ENCODE data around the gene TIE1. TPM values are rescaled to one million over a fixed set of nuclear protein-coding genes. Genes with fewer than 3 reads are reported as not detected.

Gene TIE1
- total RNA-seq, 2 donors from 2014 or later = 0.61 TPM; not detected in 1

- Mint-ChIP-seq H3K27me3 (peaks cover 24% of the 10 kb centered on the region), H3K36me3 (ENCODE audit: low read depth) (no peaks in the 10 kb centered on the region), H3K9me3 (peaks cover 6% of the 10 kb centered on the region), H3K4me1 (peaks cover 21% of the 10 kb centered on the region), H3K4me3 (peak overlapping the region; percentile 58), H3K27ac (no peak overlapping the region)
- ATAC-seq (replicated peaks) = peak; percentile 26
Observed at GRCh38 chr1:43270421-43271095, 30.2 kb upstream of the TIE1 start.

GRCh38 chr1:43271186-43272118, 29.3 kb upstream of the TIE1 start:
- Mint-ChIP-seq H3K36me3 (ENCODE audit: low read depth) (no peaks in the 10 kb centered on the region), H3K27me3 (peaks cover 24% of the 10 kb centered on the region), H3K4me3 (peak overlapping the region; percentile 58), H3K27ac (peak overlapping the region; percentile 25), H3K9me3 (peaks cover 6% of the 10 kb centered on the region), H3K4me1 (peaks cover 21% of the 10 kb centered on the region)
- peak; percentile 34 for ATAC-seq (replicated peaks)

DNA sequence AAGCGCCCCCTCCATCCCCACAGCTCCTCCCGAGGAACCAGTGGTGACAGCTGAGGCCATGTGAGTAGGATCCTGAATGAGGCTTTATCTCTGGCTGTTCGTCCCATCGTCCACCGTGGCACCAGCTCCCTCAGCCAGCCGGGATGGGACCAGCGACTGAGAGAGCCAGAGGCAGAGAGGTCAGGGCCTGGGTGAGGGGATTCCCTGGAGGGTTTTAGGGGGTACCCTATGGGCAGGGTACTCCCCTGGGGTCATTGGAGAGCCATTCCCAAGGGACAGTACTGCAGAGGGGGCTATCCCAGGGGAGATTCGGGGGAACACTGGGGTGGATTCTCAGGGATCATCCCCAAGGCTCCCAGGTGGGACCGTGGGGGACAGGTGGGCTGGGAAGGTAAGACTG, 28.6 kb upstream of the TIE1 start:
- Mint-ChIP-seq H3K36me3 (ENCODE audit: low read depth) (no peaks in the 10 kb centered on the region), H3K4me1 (peaks cover 21% of the 10 kb centered on the region), H3K4me3 (no peak overlapping the region), H3K9me3 (peaks cover 6% of the 10 kb centered on the region), H3K27me3 (peaks cover 24% of the 10 kb centered on the region), H3K27ac (no peak overlapping the region)
- ATAC-seq (replicated peaks) = no peak

DNA sequence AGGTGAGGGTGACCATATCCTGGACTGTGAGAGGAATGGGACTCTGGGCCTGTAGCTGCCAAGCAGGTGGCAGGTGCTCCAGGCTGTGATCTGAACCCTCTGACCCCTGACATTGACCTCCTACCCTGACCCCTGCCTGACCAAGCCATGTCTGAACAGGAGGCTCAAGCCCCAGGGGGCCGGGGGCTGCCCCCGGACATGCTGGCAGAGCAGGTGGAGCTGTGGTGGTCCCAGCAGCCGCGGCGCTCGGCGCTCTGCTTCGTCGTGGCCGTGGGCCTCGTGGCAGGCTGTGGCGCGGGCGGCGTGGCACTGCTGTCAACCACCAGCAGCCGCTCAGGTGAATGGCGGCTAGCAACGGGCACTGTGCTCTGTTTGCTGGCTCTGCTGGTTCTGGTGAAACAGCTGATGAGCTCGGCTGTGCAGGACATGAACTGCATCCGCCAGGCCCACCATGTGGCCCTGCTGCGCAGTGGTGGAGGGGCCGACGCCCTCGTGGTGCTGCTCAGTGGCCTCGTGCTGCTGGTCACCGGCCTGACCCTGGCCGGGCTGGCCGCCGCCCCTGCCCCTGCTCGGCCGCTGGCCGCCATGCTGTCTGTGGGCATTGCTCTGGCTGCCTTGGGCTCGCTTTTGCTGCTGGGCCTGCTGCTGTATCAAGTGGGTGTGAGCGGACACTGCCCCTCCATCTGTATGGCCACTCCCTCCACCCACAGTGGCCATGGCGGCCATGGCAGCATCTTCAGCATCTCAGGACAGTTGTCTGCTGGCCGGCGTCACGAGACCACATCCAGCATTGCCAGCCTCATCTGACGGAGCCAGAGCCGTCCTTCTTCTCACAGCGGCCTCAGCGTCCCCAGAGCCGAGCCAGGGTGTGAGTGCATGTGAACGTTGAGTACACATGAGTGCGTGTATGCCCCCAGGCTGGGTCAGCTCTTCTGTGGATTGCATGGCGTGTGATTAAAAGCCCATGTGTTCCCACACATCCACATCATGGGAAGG, 27.9 kb upstream of the TIE1 start:
- Mint-ChIP-seq H3K27ac (no peak overlapping the region), H3K9me3 (peaks cover 6% of the 10 kb centered on the region), H3K36me3 (ENCODE audit: low read depth) (no peaks in the 10 kb centered on the region), H3K27me3 (peaks cover 24% of the 10 kb centered on the region), H3K4me1 (peaks cover 21% of the 10 kb centered on the region), H3K4me3 (no peak overlapping the region)
- no peak for ATAC-seq (replicated peaks)

GRCh38 chr1:43273708-43274107, 27.1 kb upstream of the TIE1 start:
- no peak for ATAC-seq (replicated peaks)
- Mint-ChIP-seq H3K9me3 (peaks cover 6% of the 10 kb centered on the region), H3K27me3 (peaks cover 24% of the 10 kb centered on the region), H3K4me3 (no peak overlapping the region), H3K27ac (no peak overlapping the region), H3K36me3 (ENCODE audit: low read depth) (no peaks in the 10 kb centered on the region), H3K4me1 (peaks cover 21% of the 10 kb centered on the region)

DNA sequence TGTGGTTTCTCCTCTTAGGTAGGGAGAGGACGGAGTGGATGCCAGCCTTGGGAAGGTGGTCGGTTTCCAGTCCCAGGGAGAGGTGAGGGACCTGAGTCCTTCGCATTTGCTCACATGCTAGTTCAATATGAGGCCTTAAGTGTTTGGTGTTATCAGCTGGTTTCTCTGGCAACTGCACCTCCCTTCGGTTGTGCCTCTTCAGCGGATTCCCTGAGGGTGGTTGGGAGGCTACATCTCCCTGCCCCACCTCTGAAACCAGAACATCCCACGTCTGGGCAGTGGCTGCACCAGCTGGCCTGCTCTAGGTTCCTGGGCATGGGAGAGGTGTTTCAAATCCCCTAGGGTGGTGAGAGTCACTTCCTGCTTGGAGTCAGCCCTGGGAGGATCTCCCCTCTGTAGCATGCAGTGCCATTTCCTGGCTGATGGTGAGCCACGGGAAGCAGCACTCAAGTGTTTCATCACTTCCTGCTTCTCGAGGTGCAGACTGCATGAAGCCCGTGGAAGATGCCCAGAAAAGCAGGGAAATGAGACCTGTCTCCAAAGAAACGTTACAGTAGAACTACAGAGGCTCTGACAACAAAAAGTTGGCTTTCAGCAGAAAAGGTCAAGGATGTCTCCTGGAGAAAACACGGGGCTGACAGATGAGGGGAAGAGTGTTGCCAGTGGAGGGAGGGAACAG, 26.5 kb upstream of the TIE1 start:
- peaks cover 21% of the 10 kb centered on the region for H3K4me1 Mint-ChIP-seq

GRCh38 chr1:43274804-43275180, 26.0 kb upstream of the TIE1 start:
- H3K36me3 Mint-ChIP-seq (ENCODE audit: low read depth) = no peaks in the 10 kb centered on the region
- H3K9me3 Mint-ChIP-seq = peaks cover 6% of the 10 kb centered on the region
- peaks cover 21% of the 10 kb centered on the region for H3K4me1 Mint-ChIP-seq
- no peak for ATAC-seq (replicated peaks)
- peak overlapping the region; percentile 73 for H3K4me3 Mint-ChIP-seq
- H3K27me3 Mint-ChIP-seq = peaks cover 20% of the 10 kb centered on the region
- peak overlapping the region; percentile 93 for H3K27ac Mint-ChIP-seq

More for the DNA sequence above, 26.5 kb upstream of the TIE1 start:
- peak overlapping the region; percentile 93 for H3K27ac Mint-ChIP-seq
- peak overlapping the region; percentile 73 for H3K4me3 Mint-ChIP-seq
- peak; percentile 73 for ATAC-seq (replicated peaks)
- peaks cover 6% of the 10 kb centered on the region for H3K9me3 Mint-ChIP-seq
- no peaks in the 10 kb centered on the region for H3K36me3 Mint-ChIP-seq (ENCODE audit: low read depth)
- peaks cover 23% of the 10 kb centered on the region for H3K27me3 Mint-ChIP-seq

GRCh38 chr1:43275826-43276620, 24.8 kb upstream of the TIE1 start:
- peaks cover 20% of the 10 kb centered on the region for H3K4me1 Mint-ChIP-seq
- H3K36me3 Mint-ChIP-seq (ENCODE audit: low read depth) = no peaks in the 10 kb centered on the region
- H3K4me3 Mint-ChIP-seq = no peak overlapping the region
- H3K27ac Mint-ChIP-seq = peak overlapping the region; percentile 93
- no peak for ATAC-seq (replicated peaks)
- H3K9me3 Mint-ChIP-seq = peaks cover 6% of the 10 kb centered on the region
- peaks cover 18% of the 10 kb centered on the region for H3K27me3 Mint-ChIP-seq

GRCh38 chr1:43276673-43277072, 24.1 kb upstream of the TIE1 start:
- H3K27ac Mint-ChIP-seq = peak overlapping the region; percentile 16
- H3K27me3 Mint-ChIP-seq = peaks cover 12% of the 10 kb centered on the region
- peaks cover 13% of the 10 kb centered on the region for H3K4me1 Mint-ChIP-seq
- no peak for ATAC-seq (replicated peaks)
- peaks cover 6% of the 10 kb centered on the region for H3K9me3 Mint-ChIP-seq
- no peaks in the 10 kb centered on the region for H3K36me3 Mint-ChIP-seq (ENCODE audit: low read depth)
- H3K4me3 Mint-ChIP-seq = no peak overlapping the region

DNA sequence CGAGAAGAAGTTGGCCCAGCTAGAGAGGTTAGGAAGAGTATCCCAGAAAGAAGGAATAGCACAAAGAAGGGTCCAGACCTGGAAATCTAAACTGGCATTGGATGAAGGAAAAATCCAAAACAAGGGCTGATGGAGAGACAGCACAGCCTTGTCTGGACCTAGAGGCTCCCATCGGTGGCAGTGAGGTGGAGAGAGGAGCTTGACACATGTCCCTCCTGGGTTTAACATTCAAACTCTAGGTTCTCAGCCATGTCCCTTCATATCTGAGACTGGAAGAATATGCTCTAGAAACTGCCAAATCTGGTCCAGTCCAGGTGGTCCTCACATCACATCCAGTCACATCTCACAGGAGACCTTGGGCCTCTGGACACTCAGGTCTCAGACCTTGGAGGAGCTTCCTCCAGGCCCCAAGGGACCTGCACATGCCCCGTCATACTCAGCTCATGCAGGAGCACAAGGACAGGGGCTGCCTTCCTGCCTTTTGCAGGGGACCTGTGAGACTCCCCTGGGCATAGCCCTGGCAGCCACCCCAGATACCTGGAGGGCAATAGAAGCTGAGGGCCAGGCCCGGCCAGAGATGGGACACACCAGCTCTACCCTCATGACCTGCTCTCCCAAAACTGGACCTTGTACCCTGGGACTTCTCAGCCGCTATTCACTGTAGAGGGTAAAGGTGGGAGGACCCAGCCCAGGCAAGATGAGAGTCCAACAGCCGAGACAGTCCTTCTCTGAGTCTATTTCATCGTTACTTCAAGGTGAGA, 23.5 kb upstream of the TIE1 start:
- Mint-ChIP-seq H3K27ac (peak overlapping the region; percentile 16), H3K36me3 (ENCODE audit: low read depth) (no peaks in the 10 kb centered on the region), H3K27me3 (peaks cover 8% of the 10 kb centered on the region), H3K4me3 (no peak overlapping the region), H3K9me3 (peaks cover 6% of the 10 kb centered on the region), H3K4me1 (peaks cover 10% of the 10 kb centered on the region)
- ATAC-seq (replicated peaks) = no peak

- Mint-ChIP-seq H3K4me1 (peaks cover 10% of the 10 kb centered on the region), H3K4me3 (no peak overlapping the region), H3K9me3 (peaks cover 6% of the 10 kb centered on the region), H3K27me3 (peaks cover 8% of the 10 kb centered on the region), H3K27ac (no peak overlapping the region), H3K36me3 (ENCODE audit: low read depth) (no peaks in the 10 kb centered on the region)
- ATAC-seq (replicated peaks) = no peak
Observed at GRCh38 chr1:43279161-43279560, 21.6 kb upstream of the TIE1 start.

DNA sequence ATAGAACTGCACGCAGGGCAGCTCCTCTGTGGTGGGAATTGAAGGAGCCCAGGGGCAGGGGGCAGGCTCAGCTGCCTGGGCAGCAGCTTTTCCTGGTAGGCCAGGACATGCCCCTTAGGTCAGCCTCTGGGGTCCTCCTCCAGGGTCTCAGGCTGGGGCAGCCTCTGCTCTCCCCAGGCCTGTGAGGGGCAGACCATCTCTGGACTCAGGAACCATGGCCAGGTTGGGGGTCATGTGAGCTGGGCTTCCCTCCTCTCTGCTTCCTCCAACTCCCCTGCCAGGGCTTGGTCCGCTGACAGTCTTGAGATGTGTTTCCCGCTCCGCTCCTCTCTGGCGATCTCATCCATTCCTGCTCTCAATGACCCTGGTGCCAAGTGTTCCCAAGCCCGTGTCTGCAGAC, 21.1 kb upstream of the TIE1 start:
- Mint-ChIP-seq H3K36me3 (ENCODE audit: low read depth) (no peaks in the 10 kb centered on the region), H3K4me1 (peaks cover 6% of the 10 kb centered on the region), H3K9me3 (peaks cover 3% of the 10 kb centered on the region), H3K27me3 (peaks cover 8% of the 10 kb centered on the region), H3K4me3 (no peak overlapping the region), H3K27ac (no peak overlapping the region)
- no peak for ATAC-seq (replicated peaks)

Measured in activated T-helper 17 cell treated with anti-CD3 and anti-CD28 coated beads, Interleukin-2, amount 50 U/mL, for 72 hours (primary cell).